H1 (cell line): ENCODE measurements around the gene ANKH. TPM values are rescaled to one million over a fixed set of nuclear protein-coding genes. Genes with fewer than 3 reads are reported as not detected.

ENCODE experiments used
- CTCF ChIA-PET: fragments of 300-600 bp; sonication (Branson Sonifier 250); formaldehyde crosslinking; loops from one replicate; lab custom pipeline; 2021; ENCODE audit not compliant: partially characterized antibody; lab: Charles Lee
- POLR2A ChIA-PET: fragments of 300-600 bp; sonication (Branson Sonifier 250); formaldehyde crosslinking; loops from one replicate; lab custom pipeline; 2021; ENCODE audit warnings: inconsistent platforms; ENCODE audit not compliant: partially characterized antibody; lab: Charles Lee
- DNase-seq, 2 experiments: peaks; one replicate each; pipeline versions ENCODE4 v3.0.0 to v3.0.0-alpha.2; 2010 to 2022; ENCODE audit warnings: low spot score in 2 of 2, low read depth in 1 of 2, mixed read lengths in 1 of 2
- FAIRE-seq: peaks from 2 replicates; lab custom pipeline; 2011; peaks lifted over from hg19 to GRCh38; lab: Jason Lieb, UNC
- H2AFZ ChIP-seq: 2 replicates; pipeline ENCODE4 v1.8.1; 2012; ENCODE audit warnings: low read length, inconsistent platforms
- H2AK5ac ChIP-seq: 2 replicates; pipeline ENCODE4 v1.6.1; 2013; ENCODE audit warnings: low read depth, low read length
- H2BK120ac ChIP-seq: replicated peaks from 2 replicates; pipeline ENCODE3; 2013; ENCODE audit warnings: low read depth, low read length, inconsistent platforms
- H2BK12ac ChIP-seq: 2 replicates; pipeline ENCODE4 v1.6.1; 2013; ENCODE audit warnings: low read depth, low read length
- H2BK15ac ChIP-seq: 2 replicates; pipeline ENCODE4 v1.6.1; 2013; ENCODE audit warnings: low read length
- H2BK20ac ChIP-seq: 2 replicates; pipeline ENCODE4 v1.6.1; 2013; ENCODE audit warnings: low read length
- H2BK5ac ChIP-seq: 2 replicates; pipeline ENCODE4 v1.6.1; 2013; ENCODE audit warnings: low read depth, low read length
- H3K14ac ChIP-seq: 2 replicates; pipeline ENCODE4 v1.6.1; 2013; ENCODE audit warnings: inconsistent platforms; ENCODE audit not compliant: insufficient read length
- H3K18ac ChIP-seq: 2 replicates; pipeline ENCODE4 v1.6.1; 2013; ENCODE audit warnings: low read length; ENCODE audit errors: extremely low read depth
- H3K23ac ChIP-seq: 2 replicates; pipeline ENCODE4 v1.6.1; 2013; ENCODE audit warnings: inconsistent platforms; ENCODE audit not compliant: insufficient read length
- H3K23me2 ChIP-seq: 2 replicates; pipeline ENCODE4 v1.6.1; 2013; ENCODE audit warnings: low read depth, low read length
- H3K27ac ChIP-seq: 2 replicates; pipeline ENCODE4 v1.6.1; 2011; ENCODE audit warnings: low read depth, low read length, inconsistent platforms
- H3K27me3 ChIP-seq, 4 experiments: replicated peaks in 1 of 4; 1 replicate in 1 of 4; 2 replicates in 3 of 4; pipeline versions ENCODE4 v1.6.1 to v1.8.1; 2011 to 2013; ENCODE audit warnings: low read length in 3 of 4, mild to moderate bottlenecking in 3 of 4, inconsistent platforms in 2 of 4, mixed read lengths in 2 of 4, moderate library complexity in 1 of 4; ENCODE audit not compliant: control insufficient read depth in 3 of 4, insufficient read depth in 3 of 4; ENCODE audit errors: extremely low read depth in 1 of 4
- H3K36me3 ChIP-seq, 4 experiments: 2 replicates each; pipeline versions ENCODE4 v1.6.1 to v1.8.1; 2011 to 2013; ENCODE audit warnings: mild to moderate bottlenecking in 4 of 4, low read length in 3 of 4, moderate library complexity in 2 of 4, control low read depth in 1 of 4, inconsistent platforms in 1 of 4; ENCODE audit not compliant: insufficient read depth in 4 of 4, control insufficient read depth in 2 of 4
- H3K4ac ChIP-seq: replicated peaks from 2 replicates; pipeline ENCODE3; 2013; ENCODE audit warnings: low read length, low read depth, mixed read lengths, inconsistent platforms; ENCODE audit not compliant: insufficient read length
- H3K4me1 ChIP-seq, 4 experiments: replicated peaks in 1 of 4; 1 replicate in 1 of 4; 2 replicates in 3 of 4; pipeline versions ENCODE4 v1.6.1 to v1.8.1; 2011 to 2013; ENCODE audit warnings: low read length in 3 of 4, inconsistent platforms in 2 of 4, mixed read lengths in 1 of 4; ENCODE audit not compliant: insufficient read depth in 4 of 4, control insufficient read depth in 3 of 4
- H3K4me2 ChIP-seq, 2 experiments: 2 replicates each; pipeline versions ENCODE4 v1.6.1 to v1.8.1; 2011 to 2013; ENCODE audit warnings: low read depth in 2 of 2, low read length in 2 of 2, control low read depth in 1 of 2, inconsistent platforms in 1 of 2, mild to moderate bottlenecking in 1 of 2; ENCODE audit not compliant: insufficient read depth in 1 of 2
- H3K4me3 ChIP-seq, 4 experiments: fragments of 200-600, 300-600 bp in 1 of 4; sonication (generic), shearing (Covaris generic), sonication (Bioruptor Twin) in 1 of 4; 2 replicates each; pipeline versions ENCODE4 v1.5.1 to v1.8.1; 2011 to 2016; ENCODE audit warnings: low read length in 4 of 4, low read depth in 3 of 4, control low read depth in 2 of 4, inconsistent platforms in 2 of 4, mild to moderate bottlenecking in 2 of 4, mixed read lengths in 1 of 4, moderate library complexity in 1 of 4; ENCODE audit not compliant: insufficient read depth in 2 of 4; ENCODE audit errors: extremely low read depth in 1 of 4
- H3K56ac ChIP-seq: replicated peaks from 2 replicates; pipeline ENCODE3; 2013; ENCODE audit warnings: low read depth, mild to moderate bottlenecking, mixed read lengths, low read length, inconsistent platforms; ENCODE audit not compliant: insufficient read length
- H3K79me1 ChIP-seq: 2 replicates; pipeline ENCODE4 v1.6.1; 2013; ENCODE audit warnings: low read depth, low read length, control low read depth
- H3K79me2 ChIP-seq, 2 experiments: 2 replicates each; pipeline versions ENCODE4 v1.6.1 to v1.8.1; 2012 to 2013; ENCODE audit warnings: low read length in 2 of 2, mild to moderate bottlenecking in 2 of 2, inconsistent platforms in 1 of 2; ENCODE audit not compliant: insufficient read depth in 2 of 2, control insufficient read depth in 1 of 2
- H3K9ac ChIP-seq, 4 experiments: replicated peaks in 1 of 4; 1 replicate in 1 of 4; 2 replicates in 3 of 4; pipeline versions ENCODE4 v1.6.1 to v1.8.1; 2011 to 2013; ENCODE audit warnings: low read depth in 3 of 4, low read length in 3 of 4, control low read depth in 2 of 4, mild to moderate bottlenecking in 2 of 4, moderate library complexity in 2 of 4, inconsistent platforms in 1 of 4; ENCODE audit errors: extremely low read depth in 1 of 4
- H3K9me3 ChIP-seq, 2 experiments: 2 replicates each; pipeline versions ENCODE4 v1.6.1 to v1.8.1; 2012 to 2013; ENCODE audit warnings: mild to moderate bottlenecking in 2 of 2, moderate library complexity in 2 of 2, control low read depth in 1 of 2, inconsistent platforms in 1 of 2, low read depth in 1 of 2, low read length in 1 of 2, mixed read lengths in 1 of 2; ENCODE audit not compliant: insufficient read depth in 2 of 2
- H4K20me1 ChIP-seq, 2 experiments: replicated peaks in 1 of 2; 2 replicates each; pipeline versions ENCODE3 to v1.8.1; 2011 to 2013; ENCODE audit warnings: inconsistent platforms in 2 of 2, low read length in 2 of 2, mild to moderate bottlenecking in 1 of 2; ENCODE audit not compliant: insufficient read depth in 2 of 2, control insufficient read depth in 1 of 2
- H4K5ac ChIP-seq: 2 replicates; pipeline ENCODE4 v1.6.1; 2013; ENCODE audit warnings: low read length, low read depth, mixed read lengths, inconsistent platforms; ENCODE audit not compliant: insufficient read length
- H4K8ac ChIP-seq: 2 replicates; pipeline ENCODE4 v1.8.0; 2013; ENCODE audit warnings: mild to moderate bottlenecking, moderate library complexity, low read length, inconsistent platforms; ENCODE audit not compliant: insufficient read depth; ENCODE audit errors: extremely low read depth
- H4K91ac ChIP-seq: replicated peaks from 2 replicates; pipeline ENCODE3; 2013; ENCODE audit warnings: low read length, mixed read lengths, inconsistent platforms; ENCODE audit not compliant: insufficient read length
- CTBP2 ChIP-seq: IDR thresholded peaks from 2 replicates; pipeline ENCODE4 v1.7.0; 2011; ENCODE audit warnings: borderline replicate concordance, mild to moderate bottlenecking, moderate library complexity, mixed read lengths, low read length; ENCODE audit not compliant: insufficient read depth, insufficient read length
- WGBS, 2 experiments: shearing (Covaris generic) in 1 of 2; methylation state at CpG; one replicate each; pipeline versions ENCODE4 v1.1.6 to v1.1.7; 2013 to 2015; ENCODE audit warnings: low lambda C conversion rate in 2 of 2, mixed read lengths in 2 of 2, inconsistent platforms in 1 of 2, low coverage in 1 of 2, missing lambda C conversion rate in 1 of 2; ENCODE audit not compliant: insufficient replicate concordance in 2 of 2, insufficient coverage in 1 of 2, insufficient read length in 1 of 2; ENCODE audit errors: extremely low coverage in 1 of 2, missing lambda C conversion rate in 1 of 2; 5-methylcytosine and 5-hydroxymethylcytosine counted together
- polyA plus RNA-seq, 7 experiments: library from polyadenylated mRNA; depleted of rRNA in 3 of 7; stranded (reverse) in 5 of 7; unstranded in 2 of 7; fragments of >200 nt in 5 of 7; fragments of 200-250 nt in 2 of 7; gene quantifications; 1 replicate in 5 of 7; 2 replicates in 1 of 7; 4 replicates in 1 of 7; pipeline versions ENCODE4 v1.2.1 to v1.2.3, GENCODE V29; 2011 to 2013; ENCODE audit warnings: missing spikeins in 2 of 7, mixed read lengths in 2 of 7
- total RNA-seq: library from RNA; stranded (reverse); fragmentation: NEBNext Ultra II Directional; extraction: Animal tissue kit (Norgen Biotek cat#: 25700); gene quantifications from 2 replicates; pipeline ENCODE4 v1.2.1, GENCODE V29; 2021

ANKH gene
- total and polyA plus RNA-seq, 2 of the 8 experiments (the other 6 are each of a cell fraction or from before 2014, with no cell fraction given), result 5.3 to 13.0 TPM

- Histone ChIP-seq H4K20me1 (no peaks in the 10 kb centered on the region), H3K56ac (no peak overlapping the region), H3K27me3 (no peaks in the 10 kb centered on the region), H3K9ac (no peak overlapping the region), H2BK12ac (no peak overlapping the region), H3K14ac (no peak overlapping the region), H2BK120ac (no peak overlapping the region), H3K18ac (no peak overlapping the region), H3K79me2 (no peaks in the 10 kb centered on the region), H3K79me1 (no peaks in the 10 kb centered on the region), H2AK5ac (no peak overlapping the region), H3K23ac (no peak overlapping the region), H4K5ac (no peak overlapping the region), H3K36me3 (no peaks in the 10 kb centered on the region), H3K23me2 (no peaks in the 10 kb centered on the region), H3K4ac (no peak overlapping the region), H2AFZ (no peak overlapping the region), H2BK20ac (no peak overlapping the region), H3K4me3 (no peak overlapping the region), H3K9me3 (no peaks in the 10 kb centered on the region), H2BK5ac (no peak overlapping the region), H3K4me1 (no peaks in the 10 kb centered on the region), H4K8ac (no peak overlapping the region), H3K4me2 (no peak overlapping the region), H2BK15ac (no peak overlapping the region), H4K91ac (no peak overlapping the region), H3K27ac (no peak overlapping the region)
- FAIRE-seq (no peak), DNase-seq (no peak)
- ChIA-PET CTCF (interaction anchor here (1.0 to 1.6 kb wide), 3 partner anchors 104 to 165 kb away, joined by 3 to 5 read pairs (median 4); no protein-coding TSS in a partner anchor), POLR2A (no interaction called here)
- WGBS, 2 experiments, result 91% methylated on average over 5 of the region's 7 CpGs; no CpG with 5 or more reads in 1 of the 2 experiments
- no peak for TF ChIP-seq CTBP2
Observed at GRCh38 chr5:14896131-14896530, 24.6 kb upstream of the ANKH start.
